WTC11 (cell line): ENCODE measurements around the gene OR4K17. TPM values are rescaled to one million over a fixed set of nuclear protein-coding genes. Genes with fewer than 3 reads are reported as not detected.

Experiments used
- ATAC-seq: fragments of 200-7000 bp; cut with Tn5 transposase; 2 replicates; pipeline ENCODE4 v1.10.0; 2021; ENCODE audit warnings: mild to moderate bottlenecking, moderate library complexity
- Bru-seq: library from RNA; stranded (reverse); fragments of 400-500 nt; gene quantifications from one replicate; lab custom pipeline; 2021; lab: Mats Ljungman, UMichigan
- CTCF ChIA-PET: fragments of 300-600 bp; sonication (Branson Sonifier 250); formaldehyde crosslinking; loops from one replicate; lab custom pipeline; 2021; ENCODE audit warnings: antibody characterized with exemption; lab: Charles Lee
- POLR2A ChIA-PET: fragments of 350-600 bp; sonication (Branson Sonifier 250); formaldehyde crosslinking; loops from one replicate; lab custom pipeline; 2021; ENCODE audit warnings: antibody characterized with exemption; lab: Charles Lee
- DNase-seq: peaks from one replicate; pipeline ENCODE4 v3.0.0; 2021; ENCODE audit warnings: low spot score
- H3K27ac Mint-ChIP-seq: 2 replicates; pipeline ENCODE4 v1.8.0; 2021; ENCODE audit warnings: mixed read lengths
- H3K27me3 Mint-ChIP-seq: 2 replicates; pipeline ENCODE4 v1.8.0; 2021; ENCODE audit warnings: low read depth, mild to moderate bottlenecking, moderate library complexity, mixed read lengths
- H3K36me3 Mint-ChIP-seq: 2 replicates; pipeline ENCODE4 v1.8.0; 2021; ENCODE audit warnings: mixed read lengths
- H3K4me1 Mint-ChIP-seq: 2 replicates; pipeline ENCODE4 v1.8.0; 2022; ENCODE audit warnings: mixed read lengths
- H3K4me3 Mint-ChIP-seq: 2 replicates; pipeline ENCODE4 v1.8.0; 2021; ENCODE audit warnings: mild to moderate bottlenecking, moderate library complexity, mixed read lengths
- H3K9me3 Mint-ChIP-seq: 2 replicates; pipeline ENCODE4 v1.8.0; 2021; ENCODE audit warnings: mixed read lengths
- ATF1 ChIP-seq: sonication (generic); formaldehyde crosslinking; IDR thresholded peaks from 2 replicates; pipeline ENCODE4 v1.8.1; 2023; ENCODE audit warnings: mild to moderate bottlenecking, moderate library complexity, missing genetic modification reagents
- CREB1 ChIP-seq: sonication (generic); formaldehyde crosslinking; IDR thresholded peaks from 2 replicates; pipeline ENCODE4 v1.8.0; 2023; ENCODE audit warnings: mild to moderate bottlenecking, missing genetic modification reagents
- ELF4 ChIP-seq: sonication (generic); formaldehyde crosslinking; IDR thresholded peaks from 2 replicates; pipeline ENCODE4 v1.8.1; 2022; ENCODE audit warnings: low read depth, mild to moderate bottlenecking, moderate library complexity, missing genetic modification reagents
- ESRRA ChIP-seq: sonication (generic); formaldehyde crosslinking; IDR thresholded peaks from 2 replicates; pipeline ENCODE4 v1.8.1; 2022; ENCODE audit warnings: mild to moderate bottlenecking, missing genetic modification reagents, borderline replicate concordance
- FOXK1 ChIP-seq: sonication (generic); formaldehyde crosslinking; IDR thresholded peaks from 2 replicates; pipeline ENCODE4 v1.8.0; 2022; ENCODE audit warnings: mild to moderate bottlenecking, moderate library complexity, missing genetic modification reagents
- GRHL2 ChIP-seq: fragments of 250-450 bp; sonication (Bioruptor Pico); IDR thresholded peaks from 2 replicates; pipeline ENCODE4 v1.8.0; 2022; ENCODE audit warnings: mild to moderate bottlenecking, moderate library complexity; ENCODE audit not compliant: insufficient replicate concordance, severe bottlenecking
- HMGA2 ChIP-seq: fragments of 250-450 bp; sonication (Bioruptor Pico); IDR thresholded peaks from 2 replicates; pipeline ENCODE4 v1.4.0; 2021; ENCODE audit warnings: mild to moderate bottlenecking, moderate library complexity
- TEAD1 ChIP-seq: sonication (generic); formaldehyde crosslinking; IDR thresholded peaks from 2 replicates; pipeline ENCODE4 v1.8.0; 2022; ENCODE audit warnings: mild to moderate bottlenecking, missing genetic modification reagents
- ZNF121 ChIP-seq: sonication (generic); formaldehyde crosslinking; IDR thresholded peaks from 2 replicates; pipeline ENCODE4 v1.8.0; 2023; ENCODE audit warnings: missing genetic modification reagents
- ZNF232 ChIP-seq: sonication (generic); formaldehyde crosslinking; IDR thresholded peaks from 2 replicates; pipeline ENCODE4 v1.8.0; 2022; ENCODE audit warnings: mild to moderate bottlenecking, missing genetic modification reagents
- ZNF416 ChIP-seq: fragments of 250-450 bp; sonication (Bioruptor Pico); IDR thresholded peaks from 2 replicates; pipeline ENCODE4 v1.9.0; 2021; ENCODE audit warnings: mild to moderate bottlenecking, inconsistent platforms
- ZNF423 ChIP-seq: fragments of 250-450 bp; sonication (Bioruptor Pico); IDR thresholded peaks from 2 replicates; pipeline ENCODE4 v2.1.2; 2022; ENCODE audit warnings: mild to moderate bottlenecking, moderate library complexity
- long read RNA-seq, 3 experiments: library from RNA in 1 of 3; library from capped mRNA in 1 of 3; library from polyadenylated mRNA in 1 of 3; unstranded in 2 of 3; stranded (forward) in 1 of 3; transcript quantifications; one replicate each; pipeline ENCODE4 v2.0.0, GENCODE V29; 2021
- total RNA-seq: library from RNA; stranded (reverse); gene quantifications from 3 replicates; pipeline ENCODE4 v1.2.3, GENCODE V29; 2021
- TF ChIP-seq, protein P1 (sequence below): fragments of 250-450 bp; sonication (Bioruptor Pico); IDR thresholded peaks from 2 replicates; pipeline ENCODE4 v1.9.0; 2021; ENCODE audit warnings: moderate library complexity, mild to moderate bottlenecking, inconsistent platforms, borderline replicate concordance
- TF ChIP-seq, protein P2 (sequence below): fragments of 250-450 bp; sonication (Bioruptor Pico); IDR thresholded peaks from 2 replicates; pipeline ENCODE4 v2.1.2; 2022; ENCODE audit warnings: mild to moderate bottlenecking, moderate library complexity
- TF ChIP-seq, protein P3 (sequence below): sonication (generic); formaldehyde crosslinking; IDR thresholded peaks from 2 replicates; pipeline ENCODE4 v1.8.0; 2023; ENCODE audit warnings: missing genetic modification reagents, mild to moderate bottlenecking, borderline replicate concordance
- TF ChIP-seq, protein P4 (sequence below): sonication (generic); formaldehyde crosslinking; IDR thresholded peaks from 2 replicates; pipeline ENCODE4 v1.8.1; 2022; ENCODE audit warnings: low read depth, mild to moderate bottlenecking, moderate library complexity, missing genetic modification reagents, borderline replicate concordance

The OR4K17 gene, protein sequence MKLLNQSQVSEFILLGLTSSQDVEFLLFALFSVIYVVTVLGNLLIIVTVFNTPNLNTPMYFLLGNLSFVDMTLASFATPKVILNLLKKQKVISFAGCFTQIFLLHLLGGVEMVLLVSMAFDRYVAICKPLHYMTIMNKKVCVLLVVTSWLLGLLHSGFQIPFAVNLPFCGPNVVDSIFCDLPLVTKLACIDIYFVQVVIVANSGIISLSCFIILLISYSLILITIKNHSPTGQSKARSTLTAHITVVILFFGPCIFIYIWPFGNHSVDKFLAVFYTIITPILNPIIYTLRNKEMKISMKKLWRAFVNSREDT
- not detected in 3 replicates for total RNA-seq
- not detected for Bru-seq, nascent RNA
- long read RNA-seq, experiment 1, result 0 reads
- long read RNA-seq, experiment 2, result 0 reads
- long read RNA-seq, experiment 3, result 0 reads

DNA sequence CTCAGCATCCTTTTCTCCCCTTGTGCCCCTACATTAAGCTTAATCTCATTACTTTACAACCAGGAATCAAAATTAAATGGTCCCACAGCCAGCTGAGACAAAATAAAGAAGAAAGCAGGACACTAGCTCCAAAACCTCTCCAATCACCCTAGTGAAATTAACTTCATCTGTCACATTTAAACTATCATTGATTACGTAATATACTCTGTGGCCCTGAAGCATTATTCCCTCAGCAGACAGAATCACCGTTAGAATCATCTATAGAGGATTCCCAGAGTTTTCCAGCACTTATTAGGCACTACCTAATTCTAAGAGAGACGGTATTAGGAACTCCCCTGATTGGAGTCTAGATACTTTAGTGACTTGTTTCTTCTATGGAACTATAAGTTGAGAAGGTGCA, at the start of gene OR4K17:
TSS of gene OR4K17 (plus strand) at position 302 of the 400 bp plus-strand sequence. CDS start 6,761 bp downstream, outside the sequence.
- TF ChIP-seq, protein P1, sequence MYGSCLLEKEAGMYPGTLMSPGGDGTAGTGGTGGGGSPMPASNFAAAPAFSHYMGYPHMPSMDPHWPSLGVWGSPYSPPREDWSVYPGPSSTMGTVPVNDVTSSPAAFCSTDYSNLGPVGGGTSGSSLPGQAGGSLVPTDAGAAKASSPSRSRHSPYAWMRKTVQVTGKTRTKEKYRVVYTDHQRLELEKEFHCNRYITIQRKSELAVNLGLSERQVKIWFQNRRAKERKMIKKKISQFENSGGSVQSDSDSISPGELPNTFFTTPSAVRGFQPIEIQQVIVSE (CRISPR knock-in tag), result no peak
- TF ChIP-seq ELF4 (CRISPR knock-in tag) (no peak), ZNF121 (CRISPR knock-in tag) (no peak), HMGA2 (CRISPR knock-in tag) (no peak), ZNF232 (CRISPR knock-in tag) (no peak), TEAD1 (CRISPR knock-in tag) (no peak), ATF1 (CRISPR knock-in tag) (no peak), ZNF416 (CRISPR knock-in tag) (no peak), ESRRA (CRISPR knock-in tag) (no peak)
- TF ChIP-seq, protein P2, sequence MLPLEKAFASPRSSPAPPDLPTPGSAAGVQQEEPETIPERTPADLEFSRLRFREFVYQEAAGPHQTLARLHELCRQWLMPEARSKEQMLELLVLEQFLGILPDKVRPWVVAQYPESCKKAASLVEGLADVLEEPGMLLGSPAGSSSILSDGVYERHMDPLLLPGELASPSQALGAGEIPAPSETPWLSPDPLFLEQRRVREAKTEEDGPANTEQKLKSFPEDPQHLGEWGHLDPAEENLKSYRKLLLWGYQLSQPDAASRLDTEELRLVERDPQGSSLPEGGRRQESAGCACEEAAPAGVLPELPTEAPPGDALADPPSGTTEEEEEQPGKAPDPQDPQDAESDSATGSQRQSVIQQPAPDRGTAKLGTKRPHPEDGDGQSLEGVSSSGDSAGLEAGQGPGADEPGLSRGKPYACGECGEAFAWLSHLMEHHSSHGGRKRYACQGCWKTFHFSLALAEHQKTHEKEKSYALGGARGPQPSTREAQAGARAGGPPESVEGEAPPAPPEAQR (CRISPR knock-in tag), result no peak
- TF ChIP-seq, protein P3, sequence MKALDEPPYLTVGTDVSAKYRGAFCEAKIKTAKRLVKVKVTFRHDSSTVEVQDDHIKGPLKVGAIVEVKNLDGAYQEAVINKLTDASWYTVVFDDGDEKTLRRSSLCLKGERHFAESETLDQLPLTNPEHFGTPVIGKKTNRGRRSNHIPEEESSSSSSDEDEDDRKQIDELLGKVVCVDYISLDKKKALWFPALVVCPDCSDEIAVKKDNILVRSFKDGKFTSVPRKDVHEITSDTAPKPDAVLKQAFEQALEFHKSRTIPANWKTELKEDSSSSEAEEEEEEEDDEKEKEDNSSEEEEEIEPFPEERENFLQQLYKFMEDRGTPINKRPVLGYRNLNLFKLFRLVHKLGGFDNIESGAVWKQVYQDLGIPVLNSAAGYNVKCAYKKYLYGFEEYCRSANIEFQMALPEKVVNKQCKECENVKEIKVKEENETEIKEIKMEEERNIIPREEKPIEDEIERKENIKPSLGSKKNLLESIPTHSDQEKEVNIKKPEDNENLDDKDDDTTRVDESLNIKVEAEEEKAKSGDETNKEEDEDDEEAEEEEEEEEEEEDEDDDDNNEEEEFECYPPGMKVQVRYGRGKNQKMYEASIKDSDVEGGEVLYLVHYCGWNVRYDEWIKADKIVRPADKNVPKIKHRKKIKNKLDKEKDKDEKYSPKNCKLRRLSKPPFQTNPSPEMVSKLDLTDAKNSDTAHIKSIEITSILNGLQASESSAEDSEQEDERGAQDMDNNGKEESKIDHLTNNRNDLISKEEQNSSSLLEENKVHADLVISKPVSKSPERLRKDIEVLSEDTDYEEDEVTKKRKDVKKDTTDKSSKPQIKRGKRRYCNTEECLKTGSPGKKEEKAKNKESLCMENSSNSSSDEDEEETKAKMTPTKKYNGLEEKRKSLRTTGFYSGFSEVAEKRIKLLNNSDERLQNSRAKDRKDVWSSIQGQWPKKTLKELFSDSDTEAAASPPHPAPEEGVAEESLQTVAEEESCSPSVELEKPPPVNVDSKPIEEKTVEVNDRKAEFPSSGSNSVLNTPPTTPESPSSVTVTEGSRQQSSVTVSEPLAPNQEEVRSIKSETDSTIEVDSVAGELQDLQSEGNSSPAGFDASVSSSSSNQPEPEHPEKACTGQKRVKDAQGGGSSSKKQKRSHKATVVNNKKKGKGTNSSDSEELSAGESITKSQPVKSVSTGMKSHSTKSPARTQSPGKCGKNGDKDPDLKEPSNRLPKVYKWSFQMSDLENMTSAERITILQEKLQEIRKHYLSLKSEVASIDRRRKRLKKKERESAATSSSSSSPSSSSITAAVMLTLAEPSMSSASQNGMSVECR (CRISPR knock-in tag), result no peak
- TF ChIP-seq, all 79 proteins: peak for 0
- Mint-ChIP-seq H3K36me3 (peaks cover 42% of the 10 kb centered on the region), H3K4me1 (no peaks in the 10 kb centered on the region), H3K4me3 (no peak within 1 kb of the TSS), H3K9me3 (peaks cover 54% of the 10 kb centered on the region), H3K27me3 (peaks cover 3% of the 10 kb centered on the region; the same call in 1 of the 2 replicates), H3K27ac (no peak within 1 kb of the TSS)
- no peak for ATAC-seq
- ChIA-PET POLR2A (no interaction called here), CTCF (no interaction called here)
- DNase-seq, result no peak

DNA sequence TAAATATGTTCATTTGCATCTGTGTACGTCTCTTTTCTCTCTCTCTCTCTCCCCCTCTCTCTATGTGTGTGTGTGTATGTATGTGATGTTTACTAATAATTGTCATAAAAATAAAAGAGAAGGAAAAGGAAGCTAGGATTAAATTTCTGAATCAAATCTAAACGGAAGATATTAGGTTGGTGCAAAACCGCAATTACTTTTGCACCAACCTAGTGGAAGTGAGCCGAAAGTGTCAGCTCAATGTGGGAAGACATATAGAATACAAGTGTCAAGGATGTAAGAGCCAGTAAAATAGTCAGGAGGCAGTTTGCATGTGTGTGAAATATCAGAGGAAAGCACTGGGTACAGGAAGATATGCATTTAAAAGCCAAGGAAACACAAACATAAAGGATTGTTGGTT, 18.5 kb upstream of the OR4K17 start:
- no peak for ATAC-seq
- Mint-ChIP-seq H3K36me3 (peaks cover 43% of the 10 kb centered on the region), H3K4me1 (no peaks in the 10 kb centered on the region), H3K9me3 (peaks cover 61% of the 10 kb centered on the region), H3K4me3 (no peak overlapping the region), H3K27me3 (peaks cover 6% of the 10 kb centered on the region), H3K27ac (no peak overlapping the region)
- no peak for DNase-seq
- CTCF ChIA-PET, result no interaction called here
- TF ChIP-seq, protein P4, sequence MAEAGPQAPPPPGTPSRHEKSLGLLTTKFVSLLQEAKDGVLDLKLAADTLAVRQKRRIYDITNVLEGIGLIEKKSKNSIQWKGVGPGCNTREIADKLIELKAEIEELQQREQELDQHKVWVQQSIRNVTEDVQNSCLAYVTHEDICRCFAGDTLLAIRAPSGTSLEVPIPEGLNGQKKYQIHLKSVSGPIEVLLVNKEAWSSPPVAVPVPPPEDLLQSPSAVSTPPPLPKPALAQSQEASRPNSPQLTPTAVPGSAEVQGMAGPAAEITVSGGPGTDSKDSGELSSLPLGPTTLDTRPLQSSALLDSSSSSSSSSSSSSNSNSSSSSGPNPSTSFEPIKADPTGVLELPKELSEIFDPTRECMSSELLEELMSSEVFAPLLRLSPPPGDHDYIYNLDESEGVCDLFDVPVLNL (CRISPR knock-in tag), result no peak
- TF ChIP-seq CREB1 (CRISPR knock-in tag) (no peak), ZNF423 (no peak), FOXK1 (CRISPR knock-in tag) (no peak), GRHL2 (CRISPR knock-in tag) (no peak)
- TF ChIP-seq, protein P2 (CRISPR knock-in tag), result no peak
- POLR2A ChIA-PET, result no interaction called here
